GM12801 (cell line): ENCODE data around the gene NUDT8.

Experiments
- TF ChIP-seq, protein P1 (sequence below): IDR thresholded peaks from one replicate; pipeline ENCODE4 v1.5.1; 2011; ENCODE audit warnings: control low read depth; ENCODE audit not compliant: insufficient read length; ENCODE audit errors: extremely low read depth

NUDT8 gene

GRCh38 chr11:67664213-67664585 lies 34.5 kb upstream of the NUDT8 start:
- TF ChIP-seq, protein P1, sequence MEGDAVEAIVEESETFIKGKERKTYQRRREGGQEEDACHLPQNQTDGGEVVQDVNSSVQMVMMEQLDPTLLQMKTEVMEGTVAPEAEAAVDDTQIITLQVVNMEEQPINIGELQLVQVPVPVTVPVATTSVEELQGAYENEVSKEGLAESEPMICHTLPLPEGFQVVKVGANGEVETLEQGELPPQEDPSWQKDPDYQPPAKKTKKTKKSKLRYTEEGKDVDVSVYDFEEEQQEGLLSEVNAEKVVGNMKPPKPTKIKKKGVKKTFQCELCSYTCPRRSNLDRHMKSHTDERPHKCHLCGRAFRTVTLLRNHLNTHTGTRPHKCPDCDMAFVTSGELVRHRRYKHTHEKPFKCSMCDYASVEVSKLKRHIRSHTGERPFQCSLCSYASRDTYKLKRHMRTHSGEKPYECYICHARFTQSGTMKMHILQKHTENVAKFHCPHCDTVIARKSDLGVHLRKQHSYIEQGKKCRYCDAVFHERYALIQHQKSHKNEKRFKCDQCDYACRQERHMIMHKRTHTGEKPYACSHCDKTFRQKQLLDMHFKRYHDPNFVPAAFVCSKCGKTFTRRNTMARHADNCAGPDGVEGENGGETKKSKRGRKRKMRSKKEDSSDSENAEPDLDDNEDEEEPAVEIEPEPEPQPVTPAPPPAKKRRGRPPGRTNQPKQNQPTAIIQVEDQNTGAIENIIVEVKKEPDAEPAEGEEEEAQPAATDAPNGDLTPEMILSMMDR = no peak

DNA sequence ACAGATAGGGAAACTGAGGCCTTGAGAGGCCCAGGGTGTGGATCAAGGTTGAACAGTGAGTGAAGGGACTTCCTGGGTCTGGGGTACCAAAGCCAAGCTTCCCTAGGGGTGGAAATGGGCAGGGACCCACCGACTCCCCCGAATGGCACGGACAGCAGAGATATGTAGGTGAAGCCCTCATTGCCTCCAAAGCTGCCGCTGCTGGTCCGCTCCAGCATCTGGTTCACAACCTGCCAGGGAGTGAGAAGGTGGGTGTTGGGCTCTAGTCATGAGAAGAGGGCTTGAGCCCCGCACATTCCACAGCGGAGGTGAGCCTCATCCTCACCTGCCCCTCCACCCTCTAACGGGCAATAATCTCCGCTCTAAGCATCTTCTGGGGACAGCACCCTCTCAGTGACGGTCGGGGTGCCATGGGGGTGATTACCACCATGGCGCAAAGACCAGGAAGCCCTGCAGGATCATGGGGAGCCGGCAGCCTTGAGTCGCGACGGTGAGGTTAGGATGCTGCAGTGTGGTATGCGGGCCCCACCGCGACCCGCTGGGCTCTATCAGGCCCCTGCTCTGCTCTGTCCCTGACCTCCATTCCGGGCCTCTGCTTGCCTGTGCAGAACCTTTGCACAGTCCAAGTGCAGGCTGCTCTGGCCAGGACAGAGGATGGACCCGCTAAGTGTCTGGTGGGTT lies 33.9 kb upstream of the NUDT8 start:
- TF ChIP-seq, protein P1 = no peak

DNA sequence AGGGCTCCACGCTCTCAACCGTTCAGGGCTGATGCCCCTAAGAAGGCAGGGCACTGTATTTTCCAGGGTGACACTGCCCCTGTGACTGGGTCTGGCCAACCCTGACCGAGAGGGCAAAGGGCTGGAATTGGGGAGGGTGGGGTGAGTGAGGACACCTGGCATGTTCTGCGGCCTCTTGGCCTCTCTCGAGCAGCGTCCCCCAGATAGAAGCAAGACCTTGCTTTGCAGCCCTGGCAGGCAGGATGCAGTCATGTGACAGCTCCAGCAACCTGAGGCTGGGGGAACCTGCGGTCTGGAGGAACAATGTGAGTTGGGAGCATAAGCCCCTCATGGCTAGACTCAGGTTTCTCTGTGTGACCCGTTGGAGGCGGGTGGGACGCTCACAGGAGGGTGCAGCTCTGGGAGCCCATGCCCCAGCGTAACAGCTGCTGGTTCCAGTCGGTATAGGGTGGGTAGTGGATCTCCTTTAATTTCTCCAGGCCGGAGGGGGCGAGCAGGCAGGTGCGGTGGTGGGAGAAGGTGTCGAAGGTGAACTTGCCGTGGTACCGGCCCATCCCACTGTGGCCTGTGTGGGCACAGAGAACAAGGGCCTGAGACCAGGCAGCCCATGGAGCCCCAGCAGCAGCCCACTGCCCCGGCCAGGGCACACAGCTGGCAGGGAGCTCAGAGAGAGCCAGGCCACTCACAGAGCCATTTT lies 33.2 kb upstream of the NUDT8 start:
- TF ChIP-seq, protein P1 = no peak

DNA sequence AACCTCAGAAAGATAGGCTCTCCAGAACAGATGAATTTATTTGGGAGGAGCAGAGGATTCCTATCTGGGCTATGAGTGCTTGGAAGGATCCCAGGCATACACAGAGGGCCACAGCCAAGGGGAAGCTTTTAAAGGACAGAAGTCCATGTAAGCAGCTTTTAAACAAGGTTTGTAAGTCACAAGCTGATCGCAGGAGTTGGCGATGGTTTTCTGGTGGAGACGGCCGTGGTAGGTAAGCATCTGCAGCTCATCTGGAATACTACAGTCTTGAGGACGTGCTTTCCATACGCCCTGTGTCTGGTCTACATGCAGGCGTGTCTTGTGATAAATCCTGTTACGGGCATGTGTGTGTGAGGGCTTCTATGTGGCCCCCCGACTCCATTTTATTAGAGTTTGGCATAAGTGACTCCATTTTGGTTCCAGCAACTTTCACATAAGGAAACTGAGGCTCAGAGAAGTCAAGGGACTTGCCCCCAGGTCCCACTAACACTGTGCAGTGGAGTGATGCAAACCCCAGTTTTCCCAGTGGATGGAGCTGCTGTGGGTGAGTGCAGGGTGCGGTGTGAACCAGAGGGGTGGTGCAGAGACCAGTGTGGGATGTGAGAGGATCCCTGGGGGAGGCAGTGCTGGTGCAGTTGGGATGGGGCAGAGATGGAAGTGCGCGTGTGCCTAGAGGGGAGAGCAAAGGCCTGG lies 32.6 kb upstream of the NUDT8 start:
- TF ChIP-seq, protein P1 = no peak

GRCh38 chr11:67657300-67657699 lies 27.6 kb upstream of the NUDT8 start:
- TF ChIP-seq, protein P1 = no peak

GRCh38 chr11:67656278-67656922 lies 26.7 kb upstream of the NUDT8 start:
- TF ChIP-seq, protein P1 = no peak

DNA sequence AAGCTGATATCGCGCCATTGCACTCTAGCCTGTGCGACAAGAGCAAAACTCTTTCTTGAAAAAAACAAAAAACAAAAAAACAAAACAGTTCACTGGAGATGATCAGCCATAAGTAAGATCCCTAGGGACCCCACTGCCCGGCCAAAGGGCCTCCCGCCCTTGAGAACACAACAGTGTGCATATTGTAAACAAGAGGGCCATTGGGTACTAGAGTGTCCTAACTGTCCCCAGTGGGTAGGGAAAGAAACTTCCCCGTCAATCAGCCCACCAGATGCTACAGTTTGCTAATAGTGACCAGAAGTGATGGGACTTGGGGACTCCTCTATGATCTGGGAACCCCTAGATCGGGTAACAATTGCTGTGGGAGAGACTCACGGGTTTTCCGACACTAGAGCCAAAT lies 24.5 kb upstream of the NUDT8 start:
- TF ChIP-seq, protein P1 = no peak
